Keratinocyte (primary cell): Measurements from ENCODE around the gene STAG1.

Experiments
- CTCF ChIP-seq, 3 experiments: IDR thresholded peaks in 1 of 3; conservative IDR thresholded peaks in 1 of 3; optimal IDR thresholded peaks in 1 of 3; 2 replicates in 2 of 3; 3 replicates in 1 of 3; pipeline versions ENCODE3 to v1.5.1; 2011; ENCODE audit warnings: low read length in 3 of 3, mild to moderate bottlenecking in 3 of 3, moderate library complexity in 2 of 3, control low read depth in 1 of 3, inconsistent platforms in 1 of 3; ENCODE audit not compliant: insufficient read depth in 2 of 3; ENCODE audit errors: extremely low read depth in 1 of 3
- EZH2 ChIP-seq: IDR thresholded peaks from one replicate; pipeline ENCODE4 v1.6.1; 2012; ENCODE audit warnings: inconsistent platforms, mild to moderate bottlenecking, low read length, moderate library complexity

- TF ChIP-seq CTCF (optimal IDR thresholded peaks at IDR 0.05 in 1 of 3, IDR thresholded peaks at IDR 0.05 in 1 of 3, conservative IDR thresholded peaks at IDR 0.05 in 1 of 3; ENCODE audit: extremely low read depth in 1 of 3, insufficient read depth in 2 of 3, low read length in 3 of 3) = no peak
- no peak for TF ChIP-seq EZH2
Measured at GRCh38 chr3:136670166-136670565, 82.0 kb downstream of the STAG1 start.
